Thoracic aorta (tissue), 2 donors: ENCODE measurements around the gene NHSL2. TPM values are rescaled to one million over a fixed set of nuclear protein-coding genes. Genes with fewer than 3 reads are reported as not detected.

Source experiments
- ATAC-seq: fragments of 150-250 bp; one replicate; pipeline ENCODE4 v1.8.0; 2017; ENCODE audit warnings: low read depth; ENCODE audit not compliant: insufficient number of reproducible peaks, low FRiP score
- DNase-seq: peaks from one replicate; pipeline ENCODE4 v3.0.0-alpha.2; 2020; ENCODE audit warnings: low spot score
- H3K27ac ChIP-seq, 2 donors: fragments of 200-600 bp; sonication (generic); 1 replicate in 1 of 2; 2 replicates in 1 of 2; pipeline ENCODE4 v1.5.1; 2016; ENCODE audit warnings: mild to moderate bottlenecking in 2 of 2, moderate library complexity in 2 of 2
- H3K27me3 ChIP-seq: fragments of 200-600 bp; sonication (generic); replicated peaks from 2 replicates; pipeline ENCODE4 v1.6.0; 2016; ENCODE audit warnings: mild to moderate bottlenecking; ENCODE audit not compliant: insufficient read depth
- H3K36me3 ChIP-seq: fragments of 200-600 bp; sonication (generic); one replicate; pipeline ENCODE4 v1.5.1; 2016
- H3K4me1 ChIP-seq, 2 donors: fragments of 200-600 bp; sonication (generic); 1 replicate in 1 of 2; 2 replicates in 1 of 2; pipeline versions ENCODE4 v1.5.1 to v1.6.0; 2016; ENCODE audit warnings: low read depth in 2 of 2, mild to moderate bottlenecking in 1 of 2; ENCODE audit not compliant: control insufficient read depth in 1 of 2
- H3K4me3 ChIP-seq: fragments of 200-600 bp; sonication (generic); 2 replicates; pipeline ENCODE4 v1.5.1; 2016; ENCODE audit warnings: mild to moderate bottlenecking
- H3K9me3 ChIP-seq: fragments of 200-600 bp; sonication (generic); 2 replicates; pipeline ENCODE4 v1.5.1; 2016
- total RNA-seq, 2 donors: library from RNA; depleted of rRNA; stranded (reverse); fragments of >200 nt; gene quantifications; one replicate each; pipeline versions ENCODE4 v1.1.0 to v1.2.3, GENCODE V29; 2016
- TF ChIP-seq, protein P1 (sequence below): fragments of 200-600 bp; sonication (generic); IDR thresholded peaks from one replicate; pipeline ENCODE4 v1.5.1; 2019; ENCODE audit warnings: antibody characterized with exemption

Gene NHSL2
- total RNA-seq, 2 donors from 2014 or later = 15.0 to 16.5 TPM

DNA sequence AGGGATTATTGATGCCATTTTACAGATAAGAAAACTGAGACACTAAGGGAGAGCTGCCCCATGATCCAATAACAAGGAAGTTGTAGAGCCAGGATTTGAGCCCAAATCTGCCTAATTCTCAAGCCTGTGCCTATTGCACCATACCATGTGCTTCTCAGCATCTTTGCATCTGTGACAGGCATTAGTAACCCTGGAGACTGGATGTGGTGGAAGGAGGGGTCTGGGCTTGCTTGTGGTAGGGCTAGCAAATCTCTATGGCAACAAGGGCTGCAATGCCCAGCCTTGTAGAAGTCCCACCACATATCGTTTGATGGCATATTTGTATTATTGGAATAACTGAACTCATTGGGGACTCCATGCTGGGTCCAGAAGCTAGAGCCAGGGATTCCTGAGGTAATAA, 163.0 kb downstream of the NHSL2 start:
- Histone ChIP-seq H3K4me3 (no peak overlapping the region), H3K27me3 (no peaks in the 10 kb centered on the region), H3K4me1 (no peaks in the 10 kb centered on the region), H3K27ac (no peak overlapping the region), H3K36me3 (no peaks in the 10 kb centered on the region), H3K9me3 (no peaks in the 10 kb centered on the region)
- ATAC-seq (no peak), DNase-seq (no peak)
- TF ChIP-seq, protein P1, sequence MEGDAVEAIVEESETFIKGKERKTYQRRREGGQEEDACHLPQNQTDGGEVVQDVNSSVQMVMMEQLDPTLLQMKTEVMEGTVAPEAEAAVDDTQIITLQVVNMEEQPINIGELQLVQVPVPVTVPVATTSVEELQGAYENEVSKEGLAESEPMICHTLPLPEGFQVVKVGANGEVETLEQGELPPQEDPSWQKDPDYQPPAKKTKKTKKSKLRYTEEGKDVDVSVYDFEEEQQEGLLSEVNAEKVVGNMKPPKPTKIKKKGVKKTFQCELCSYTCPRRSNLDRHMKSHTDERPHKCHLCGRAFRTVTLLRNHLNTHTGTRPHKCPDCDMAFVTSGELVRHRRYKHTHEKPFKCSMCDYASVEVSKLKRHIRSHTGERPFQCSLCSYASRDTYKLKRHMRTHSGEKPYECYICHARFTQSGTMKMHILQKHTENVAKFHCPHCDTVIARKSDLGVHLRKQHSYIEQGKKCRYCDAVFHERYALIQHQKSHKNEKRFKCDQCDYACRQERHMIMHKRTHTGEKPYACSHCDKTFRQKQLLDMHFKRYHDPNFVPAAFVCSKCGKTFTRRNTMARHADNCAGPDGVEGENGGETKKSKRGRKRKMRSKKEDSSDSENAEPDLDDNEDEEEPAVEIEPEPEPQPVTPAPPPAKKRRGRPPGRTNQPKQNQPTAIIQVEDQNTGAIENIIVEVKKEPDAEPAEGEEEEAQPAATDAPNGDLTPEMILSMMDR = no peak

DNA sequence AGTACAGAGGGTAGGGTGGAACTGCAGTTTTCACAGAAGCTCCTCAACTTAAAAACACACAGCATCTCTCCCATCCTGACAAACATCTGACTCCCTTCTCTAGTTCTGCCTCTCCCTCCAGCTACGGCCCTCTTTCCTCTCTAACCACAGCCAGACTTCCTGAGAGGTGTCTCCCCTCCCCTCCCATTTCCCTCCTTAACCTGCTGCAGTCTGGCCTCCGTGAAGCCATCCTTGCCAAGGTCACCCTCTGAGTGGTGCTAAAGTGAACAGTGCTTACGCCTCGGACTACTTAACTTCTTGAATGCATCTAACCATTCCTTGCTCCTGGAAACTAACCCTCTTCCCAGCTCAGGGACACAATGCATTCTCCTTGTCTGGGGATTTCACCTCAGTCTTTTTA, 167.8 kb downstream of the NHSL2 start:
- H3K4me3 ChIP-seq = no peak overlapping the region
- no peak for DNase-seq
- H3K36me3 ChIP-seq = no peaks in the 10 kb centered on the region
- TF ChIP-seq, protein P1 = no peak
- peaks cover 0 to 11% of the 10 kb centered on the region in 2 donors for H3K4me1 ChIP-seq
- no peak overlapping the region for H3K27ac ChIP-seq
- H3K9me3 ChIP-seq = no peaks in the 10 kb centered on the region
- no peak for ATAC-seq
- H3K27me3 ChIP-seq = no peaks in the 10 kb centered on the region

DNA sequence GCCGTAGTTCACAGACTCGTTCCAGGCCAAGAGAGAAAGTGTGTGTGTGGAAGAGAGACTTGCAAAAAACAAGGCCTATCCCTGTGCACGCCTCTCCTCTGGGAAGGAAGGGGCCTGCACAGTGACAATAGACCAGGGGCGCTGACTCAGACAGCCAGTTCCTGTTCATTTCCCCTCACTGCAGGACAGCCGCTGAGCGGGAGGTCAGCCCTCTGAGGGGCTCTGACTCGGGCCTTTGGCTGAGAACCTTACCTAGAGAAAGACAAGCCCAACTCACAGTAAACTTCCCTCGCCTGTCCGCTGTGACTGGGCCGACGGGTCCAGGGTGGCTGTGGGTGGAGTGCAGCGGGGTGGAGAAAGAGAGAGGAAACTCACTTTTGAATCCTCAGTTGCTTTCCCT, 169.0 kb downstream of the NHSL2 start:
- TF ChIP-seq, protein P1 = no peak
- H3K9me3 ChIP-seq = no peaks in the 10 kb centered on the region
- peaks cover 0 to 11% of the 10 kb centered on the region in 2 donors for H3K4me1 ChIP-seq
- DNase-seq (no peak), ATAC-seq (no peak)
- H3K36me3 ChIP-seq = no peaks in the 10 kb centered on the region
- H3K27me3 ChIP-seq = no peaks in the 10 kb centered on the region
- H3K27ac ChIP-seq = no peak overlapping the region
- no peak overlapping the region for H3K4me3 ChIP-seq

DNA sequence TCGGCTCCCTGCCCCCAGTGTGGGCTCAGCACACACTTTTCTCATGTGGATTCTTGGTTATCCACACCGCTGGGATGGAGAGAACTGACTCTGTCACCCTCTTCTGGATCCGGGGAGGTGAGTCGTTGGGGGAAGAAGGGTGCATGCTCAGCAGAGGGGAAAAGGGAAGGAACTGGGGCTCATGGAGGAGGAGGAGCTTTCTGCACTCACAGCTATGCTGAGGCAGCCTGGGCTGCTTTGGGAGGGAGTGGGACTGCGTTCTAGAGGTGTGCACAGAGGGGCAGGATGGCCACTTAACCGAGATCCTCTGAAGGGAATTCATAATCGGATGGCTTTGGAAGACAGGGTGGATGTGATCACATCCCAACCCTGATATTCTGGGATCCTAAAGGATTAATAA, 169.5 kb downstream of the NHSL2 start:
- no peak for DNase-seq
- Histone ChIP-seq H3K4me3 (no peak overlapping the region), H3K36me3 (no peaks in the 10 kb centered on the region), H3K9me3 (no peaks in the 10 kb centered on the region), H3K4me1 (peaks cover 0 to 11% of the 10 kb centered on the region in 2 donors), H3K27me3 (no peaks in the 10 kb centered on the region), H3K27ac (no peak overlapping the region)
- no peak for ATAC-seq
- TF ChIP-seq, protein P1 = no peak

DNA sequence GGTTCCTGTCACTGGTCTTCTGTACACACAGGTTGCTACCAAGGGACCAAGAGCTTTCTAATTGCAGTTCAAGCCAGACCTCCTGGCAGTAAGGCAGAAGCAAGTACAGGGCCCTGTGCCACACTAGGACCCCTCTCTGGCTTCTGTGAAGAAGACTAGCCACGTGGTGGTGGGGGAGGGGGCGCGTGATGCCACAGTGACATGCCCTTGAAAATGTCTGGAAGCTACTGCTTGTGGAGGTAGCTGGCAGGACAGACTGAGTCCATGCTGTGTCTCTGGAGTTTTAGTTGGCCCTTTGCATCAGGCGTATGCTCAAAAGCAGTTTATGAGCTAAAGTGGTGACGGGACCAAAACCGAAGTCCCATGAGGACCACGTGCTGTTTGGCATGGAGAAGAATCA, 170.2 kb downstream of the NHSL2 start:
- no peaks in the 10 kb centered on the region for H3K9me3 ChIP-seq
- no peak overlapping the region for H3K4me3 ChIP-seq
- ATAC-seq (no peak), DNase-seq (no peak)
- H3K36me3 ChIP-seq = no peaks in the 10 kb centered on the region
- no peak overlapping the region for H3K27ac ChIP-seq
- no peaks in the 10 kb centered on the region for H3K27me3 ChIP-seq
- H3K4me1 ChIP-seq = peaks cover 0 to 11% of the 10 kb centered on the region in 2 donors
- TF ChIP-seq, protein P1 = no peak
